ENCODE data around the gene SDR9C7.

- TF ChIP-seq CTCF (IDR thresholded peaks at IDR 0.05) (no peak), POLR2A (IDR thresholded peaks at IDR 0.05) (no peak)
Measured at GRCh38 chr12:56979628-56980027, 45.4 kb upstream of the SDR9C7 start.
